ENCODE results near the gene SUPT4H1. TPM values are rescaled to one million over a fixed set of nuclear protein-coding genes. Genes with fewer than 3 reads are reported as not detected.

The SUPT4H1 gene
- total RNA-seq, 1 experiment from 2014 or later: 109 TPM

- Histone ChIP-seq H2BK120ac (ENCODE audit: low read depth, low read length, poor library complexity, severe bottlenecking) (no peak overlapping the region), H3K18ac (ENCODE audit: insufficient read length, low read depth, low read length) (no peak overlapping the region), H3K4me1 (ENCODE audit: insufficient read depth, low read length) (peaks cover 9% of the 10 kb centered on the region), H3K9ac (ENCODE audit: extremely low read depth, insufficient read length, low read length) (no peak overlapping the region), H3K4me2 (ENCODE audit: insufficient read depth, insufficient read length, low read length) (no peak overlapping the region), H3K27ac (ENCODE audit: insufficient read length, low read depth, low read length) (no peak overlapping the region), H3K23ac (ENCODE audit: insufficient read length, low read depth, low read length) (no peak overlapping the region), H3K27me3 (ENCODE audit: insufficient read depth, low read length) (no peaks in the 10 kb centered on the region), H4K8ac (replicated peaks; ENCODE audit: insufficient read length, low read depth, low read length) (no peak overlapping the region), H4K5ac (ENCODE audit: insufficient read length, low read depth, low read length) (no peak overlapping the region), H3K9me3 (ENCODE audit: control insufficient read depth, low read depth, low read length) (no peaks in the 10 kb centered on the region), H3K79me1 (ENCODE audit: insufficient read depth, low read depth, low read length, poor library complexity, severe bottlenecking) (no peaks in the 10 kb centered on the region), H2BK15ac (ENCODE audit: low read depth, low read length) (no peak overlapping the region), H4K91ac (ENCODE audit: insufficient read length, low read depth, low read length) (no peak overlapping the region), H2BK20ac (ENCODE audit: low read depth, low read length, poor library complexity, severe bottlenecking) (no peak overlapping the region), H3T11ph (ENCODE audit: low read length) (no peak overlapping the region), H2BK12ac (ENCODE audit: insufficient read length, low read depth, low read length) (no peak overlapping the region), H3K14ac (ENCODE audit: insufficient read depth, low read length) (no peak overlapping the region), H2BK5ac (ENCODE audit: insufficient read length, low read length) (no peak overlapping the region), H4K20me1 (ENCODE audit: control insufficient read depth, insufficient read depth, insufficient read length) (no peaks in the 10 kb centered on the region), H2AK5ac (ENCODE audit: insufficient read length, low read length) (no peak overlapping the region), H3K4ac (ENCODE audit: low read depth, low read length) (no peak overlapping the region), H3K23me2 (ENCODE audit: insufficient read length, low read depth, low read length, poor library complexity, severe bottlenecking) (no peaks in the 10 kb centered on the region), H2AFZ (ENCODE audit: low read length) (no peak overlapping the region), H3K79me2 (ENCODE audit: insufficient read depth, low read length) (no peaks in the 10 kb centered on the region), H3K56ac (ENCODE audit: insufficient read length, low read depth, low read length) (no peak overlapping the region)
- WGBS (ENCODE audit: extremely low coverage, insufficient read length, low lambda C conversion rate): no CpG with 5 or more reads among the region's 1 CpG
- Mint-ChIP-seq H3K27me3 (ENCODE audit: low read depth) (peaks cover 8% of the 10 kb centered on the region), H3K27ac (no peak overlapping the region), H3K4me1 (peaks cover 29 to 32% of the 10 kb centered on the region in 2 experiments), H3K4me3 (no peak overlapping the region), H3K9me3 (no peaks in the 10 kb centered on the region), H3K36me3 (ENCODE audit: insufficient read depth in 1 of 3, low read depth in 3 of 3) (no peaks in the 10 kb centered on the region)
- no peak for DNase-seq
- TF ChIP-seq CTCF (conservative IDR thresholded peaks at IDR 0.05): no peak
Measured at GRCh38 chr17:58387834-58388233, 35.8 kb upstream of the SUPT4H1 start.

All from H9 (cell line).